ENCODE results near the gene PABPC1L.
A peak's percentile ranks its signal among the peaks of the same experiment; 100 is the strongest.

The PABPC1L gene

GRCh38 chr20:44948107-44948506 lies 38.2 kb downstream of the PABPC1L start:
- POLR2A ChIA-PET: no interaction called here
- Histone ChIP-seq H3K4me1 (ENCODE audit: control insufficient read depth, insufficient read depth, low read length) (no peaks in the 10 kb centered on the region), H3K9me3 (ENCODE audit: control insufficient read depth, insufficient read depth, low read depth, low read length) (no peaks in the 10 kb centered on the region), H3K36me3 (ENCODE audit: control insufficient read depth in 2 of 2, insufficient read depth in 1 of 2, low read length in 2 of 2) (peaks cover 28 to 100% of the 10 kb centered on the region in 2 experiments), H3K27ac (ENCODE audit: extremely low read depth, low read depth, low read length) (no peak overlapping the region), H3K4me3 (ENCODE audit: low read depth, low read length) (no peak overlapping the region)
- TF ChIP-seq ZNF341 (tag by site-specific recombination; IDR thresholded peaks at IDR 0.05; ENCODE audit: low read depth) (no peak), ZNF629 (tag by site-specific recombination; IDR thresholded peaks at IDR 0.05) (no peak), ZFHX2 (tag by site-specific recombination; conservative IDR thresholded peaks at IDR 0.05) (no peak), ZNF501 (tag by site-specific recombination; IDR thresholded peaks at IDR 0.05) (no peak), ZNF707 (tag by site-specific recombination; IDR thresholded peaks at IDR 0.05) (no peak), ZNF274 (IDR thresholded peaks at IDR 0.05; ENCODE audit: low read length) (no peak), ZNF274 (tag by site-specific recombination; IDR thresholded peaks at IDR 0.05; ENCODE audit: borderline replicate concordance) (no peak), WT1 (tag by site-specific recombination; IDR thresholded peaks at IDR 0.05) (no peak), ZSCAN4 (tag by site-specific recombination; IDR thresholded peaks at IDR 0.05) (no peak), ZNF585B (tag by site-specific recombination; IDR thresholded peaks at IDR 0.05) (no peak), ZNF214 (tag by site-specific recombination; IDR thresholded peaks at IDR 0.05; ENCODE audit: borderline replicate concordance) (no peak), ZNF426 (tag by site-specific recombination; IDR thresholded peaks at IDR 0.05) (no peak), ZNF211 (tag by site-specific recombination; IDR thresholded peaks at IDR 0.05; ENCODE audit: low read depth) (no peak)
- TF ChIP-seq, protein P1, sequence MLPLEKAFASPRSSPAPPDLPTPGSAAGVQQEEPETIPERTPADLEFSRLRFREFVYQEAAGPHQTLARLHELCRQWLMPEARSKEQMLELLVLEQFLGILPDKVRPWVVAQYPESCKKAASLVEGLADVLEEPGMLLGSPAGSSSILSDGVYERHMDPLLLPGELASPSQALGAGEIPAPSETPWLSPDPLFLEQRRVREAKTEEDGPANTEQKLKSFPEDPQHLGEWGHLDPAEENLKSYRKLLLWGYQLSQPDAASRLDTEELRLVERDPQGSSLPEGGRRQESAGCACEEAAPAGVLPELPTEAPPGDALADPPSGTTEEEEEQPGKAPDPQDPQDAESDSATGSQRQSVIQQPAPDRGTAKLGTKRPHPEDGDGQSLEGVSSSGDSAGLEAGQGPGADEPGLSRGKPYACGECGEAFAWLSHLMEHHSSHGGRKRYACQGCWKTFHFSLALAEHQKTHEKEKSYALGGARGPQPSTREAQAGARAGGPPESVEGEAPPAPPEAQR (tag by site-specific recombination; IDR thresholded peaks at IDR 0.05): no peak
- CTCF ChIA-PET: interaction anchor here (1.0 to 1.4 kb wide), 2 partner anchors 18 to 60 kb away, joined by 3 to 5 read pairs; partner anchors contain the start of gene STK4

- POLR2A ChIA-PET: no interaction called here
- TF ChIP-seq SCRT2 (tag by site-specific recombination; IDR thresholded peaks at IDR 0.05): peak; percentile 83
- no peak for TF ChIP-seq ZNF621 (tag by site-specific recombination; IDR thresholded peaks at IDR 0.05)
- no peak for TF ChIP-seq ZNF585B (tag by site-specific recombination; IDR thresholded peaks at IDR 0.05)
- no peak for TF ChIP-seq ZNF341 (tag by site-specific recombination; IDR thresholded peaks at IDR 0.05; ENCODE audit: low read depth)
- TF ChIP-seq PRDM1 (tag by site-specific recombination; IDR thresholded peaks at IDR 0.05): 0 out of 2 replicates have a peak, but pooled peaks have one; percentile 26
- TF ChIP-seq ZNF24 (tag by site-specific recombination; IDR thresholded peaks at IDR 0.05): no peak
- no peak for TF ChIP-seq MEIS1 (CRISPR knock-in tag; IDR thresholded peaks at IDR 0.05; ENCODE audit: borderline replicate concordance)
- TF ChIP-seq PBX3 (CRISPR knock-in tag; IDR thresholded peaks at IDR 0.05): no peak
- TF ChIP-seq, protein P2, sequence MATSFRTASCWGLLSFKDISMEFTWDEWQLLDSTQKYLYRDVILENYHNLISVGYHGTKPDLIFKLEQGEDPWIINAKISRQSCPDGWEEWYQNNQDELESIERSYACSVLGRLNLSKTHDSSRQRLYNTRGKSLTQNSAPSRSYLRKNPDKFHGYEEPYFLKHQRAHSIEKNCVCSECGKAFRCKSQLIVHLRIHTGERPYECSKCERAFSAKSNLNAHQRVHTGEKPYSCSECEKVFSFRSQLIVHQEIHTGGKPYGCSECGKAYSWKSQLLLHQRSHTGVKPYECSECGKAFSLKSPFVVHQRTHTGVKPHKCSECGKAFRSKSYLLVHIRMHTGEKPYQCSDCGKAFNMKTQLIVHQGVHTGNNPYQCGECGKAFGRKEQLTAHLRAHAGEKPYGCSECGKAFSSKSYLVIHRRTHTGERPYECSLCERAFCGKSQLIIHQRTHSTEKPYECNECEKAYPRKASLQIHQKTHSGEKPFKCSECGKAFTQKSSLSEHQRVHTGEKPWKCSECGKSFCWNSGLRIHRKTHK (tag by site-specific recombination; IDR thresholded peaks at IDR 0.05): no peak
- TF ChIP-seq ZNF837 (tag by site-specific recombination; IDR thresholded peaks at IDR 0.05): no peak
- TF ChIP-seq SCRT1 (tag by site-specific recombination; IDR thresholded peaks at IDR 0.05; ENCODE audit: borderline replicate concordance): peak; percentile 60; the same call in 1 of the 2 replicates
- TF ChIP-seq ZFHX2 (tag by site-specific recombination; conservative IDR thresholded peaks at IDR 0.05): no peak
- H3K36me3 ChIP-seq (ENCODE audit: control insufficient read depth in 2 of 2, insufficient read depth in 1 of 2, low read length in 2 of 2): peaks cover 32 to 100% of the 10 kb centered on the region in 2 experiments
These were observed 38.7 kb downstream of the PABPC1L start for GRCh38 chr20:44948513-44948912.

More at GRCh38 chr20:44948513-44948912, 38.7 kb downstream of the PABPC1L start:
- no peak overlapping the region for H3K27ac ChIP-seq (ENCODE audit: extremely low read depth, low read depth, low read length)
- H3K4me3 ChIP-seq (ENCODE audit: low read depth, low read length): no peak overlapping the region
- CTCF ChIA-PET: interaction anchor here (0.9 to 1.4 kb wide), 3 partner anchors 17 to 60 kb away, joined by 3 to 5 read pairs (median 3); partner anchors contain the start of gene STK4
- H3K9me3 ChIP-seq (ENCODE audit: control insufficient read depth, insufficient read depth, low read depth, low read length): no peaks in the 10 kb centered on the region
- H3K4me1 ChIP-seq (ENCODE audit: control insufficient read depth, insufficient read depth, low read length): no peaks in the 10 kb centered on the region
